HG02763 (cell line): Measurements from ENCODE around the gene NEXMIF.
A peak's percentile ranks its signal among the peaks of the same experiment; 100 is the strongest.
"Not testable (repeated sequence)": the region's sequence is repeated elsewhere in the genome, so short reads cannot be mapped to it uniquely, and the experiment has no call there.

Experiments used
- ATAC-seq: cut with Tn5 transposase; IDR thresholded peaks from one replicate; pipeline ENCODE4 v1.9.1; 2021; ENCODE audit warnings: mild to moderate bottlenecking, moderate library complexity; ENCODE audit not compliant: unreplicated experiment

Gene NEXMIF

GRCh38 chrX:74925225-74926088 is at the start of gene NEXMIF:
NEXMIF (minus strand) TSS chrX:74925452.
- ATAC-seq = peak; percentile 49

- ATAC-seq = not testable (repeated sequence)
Measured at GRCh38 chrX:74961962-74962361, 36.7 kb upstream of the NEXMIF start.

GRCh38 chrX:74949717-74950116 is 24.5 kb upstream of the NEXMIF start:
- ATAC-seq = no peak

GRCh38 chrX:74940414-74940813 is 15.2 kb upstream of the NEXMIF start:
- no peak for ATAC-seq

GRCh38 chrX:74931214-74931613 is 6.0 kb upstream of the NEXMIF start:
- no peak for ATAC-seq

GRCh38 chrX:74924449-74925224 is 615 bp downstream of the NEXMIF start:
- ATAC-seq = peak; percentile 48

GRCh38 chrX:74923942-74924448 is 1.3 kb downstream of the NEXMIF start:
- peak; percentile 1 for ATAC-seq

- ATAC-seq = peak; percentile 75
Measured at GRCh38 chrX:74922922-74923543, 2.2 kb downstream of the NEXMIF start.

GRCh38 chrX:74911494-74911893 is 13.8 kb downstream of the NEXMIF start:
- peak; percentile 72 for ATAC-seq

GRCh38 chrX:74906417-74906816 is 18.8 kb downstream of the NEXMIF start:
- ATAC-seq = no peak

GRCh38 chrX:74902806-74903205 is 22.4 kb downstream of the NEXMIF start:
- ATAC-seq = no peak

GRCh38 chrX:74892561-74892960 is 32.7 kb downstream of the NEXMIF start:
- no peak for ATAC-seq

GRCh38 chrX:74890676-74891430 is 34.4 kb downstream of the NEXMIF start:
- ATAC-seq = peak; percentile 91

GRCh38 chrX:74882383-74882782 is 42.9 kb downstream of the NEXMIF start:
- not testable (repeated sequence) for ATAC-seq

GRCh38 chrX:74865725-74866124 is 59.5 kb downstream of the NEXMIF start:
- ATAC-seq = no peak

GRCh38 chrX:74853255-74853654 is 72.0 kb downstream of the NEXMIF start:
- ATAC-seq = no peak

GRCh38 chrX:74835566-74835965 is 89.7 kb downstream of the NEXMIF start:
- no peak for ATAC-seq

GRCh38 chrX:74819797-74820196 is 105.5 kb downstream of the NEXMIF start:
- ATAC-seq = not testable (repeated sequence)

- no peak for ATAC-seq
Measured at GRCh38 chrX:74814681-74815080, 110.6 kb downstream of the NEXMIF start.

- no peak for ATAC-seq
Measured at GRCh38 chrX:74804574-74804973, 120.7 kb downstream of the NEXMIF start.
